H1 (cell line): ENCODE measurements around the gene MYLK. TPM values are rescaled to one million over a fixed set of nuclear protein-coding genes. Genes with fewer than 3 reads are reported as not detected.

Source experiments
- CTCF ChIA-PET: fragments of 300-600 bp; sonication (Branson Sonifier 250); formaldehyde crosslinking; loops from one replicate; lab custom pipeline; 2021; ENCODE audit not compliant: partially characterized antibody; lab: Charles Lee
- POLR2A ChIA-PET: fragments of 300-600 bp; sonication (Branson Sonifier 250); formaldehyde crosslinking; loops from one replicate; lab custom pipeline; 2021; ENCODE audit warnings: inconsistent platforms; ENCODE audit not compliant: partially characterized antibody; lab: Charles Lee
- DNase-seq, 2 experiments: peaks; one replicate each; pipeline versions ENCODE4 v3.0.0 to v3.0.0-alpha.2; 2010 to 2022; ENCODE audit warnings: low spot score in 2 of 2, low read depth in 1 of 2, mixed read lengths in 1 of 2
- FAIRE-seq: peaks from 2 replicates; lab custom pipeline; 2011; peaks lifted over from hg19 to GRCh38; lab: Jason Lieb, UNC
- H2AFZ ChIP-seq: 2 replicates; pipeline ENCODE4 v1.8.1; 2012; ENCODE audit warnings: low read length, inconsistent platforms
- H2AK5ac ChIP-seq: 2 replicates; pipeline ENCODE4 v1.6.1; 2013; ENCODE audit warnings: low read depth, low read length
- H2BK120ac ChIP-seq: replicated peaks from 2 replicates; pipeline ENCODE3; 2013; ENCODE audit warnings: low read depth, low read length, inconsistent platforms
- H2BK12ac ChIP-seq: 2 replicates; pipeline ENCODE4 v1.6.1; 2013; ENCODE audit warnings: low read depth, low read length
- H2BK15ac ChIP-seq: 2 replicates; pipeline ENCODE4 v1.6.1; 2013; ENCODE audit warnings: low read length
- H2BK20ac ChIP-seq: 2 replicates; pipeline ENCODE4 v1.6.1; 2013; ENCODE audit warnings: low read length
- H2BK5ac ChIP-seq: 2 replicates; pipeline ENCODE4 v1.6.1; 2013; ENCODE audit warnings: low read depth, low read length
- H3K14ac ChIP-seq: 2 replicates; pipeline ENCODE4 v1.6.1; 2013; ENCODE audit warnings: inconsistent platforms; ENCODE audit not compliant: insufficient read length
- H3K18ac ChIP-seq: 2 replicates; pipeline ENCODE4 v1.6.1; 2013; ENCODE audit warnings: low read length; ENCODE audit errors: extremely low read depth
- H3K23ac ChIP-seq: 2 replicates; pipeline ENCODE4 v1.6.1; 2013; ENCODE audit warnings: inconsistent platforms; ENCODE audit not compliant: insufficient read length
- H3K23me2 ChIP-seq: 2 replicates; pipeline ENCODE4 v1.6.1; 2013; ENCODE audit warnings: low read depth, low read length
- H3K27ac ChIP-seq: 2 replicates; pipeline ENCODE4 v1.6.1; 2011; ENCODE audit warnings: low read depth, low read length, inconsistent platforms
- H3K27me3 ChIP-seq, 4 experiments: replicated peaks in 1 of 4; 1 replicate in 1 of 4; 2 replicates in 3 of 4; pipeline versions ENCODE4 v1.6.1 to v1.8.1; 2011 to 2013; ENCODE audit warnings: low read length in 3 of 4, mild to moderate bottlenecking in 3 of 4, inconsistent platforms in 2 of 4, mixed read lengths in 2 of 4, moderate library complexity in 1 of 4; ENCODE audit not compliant: control insufficient read depth in 3 of 4, insufficient read depth in 3 of 4; ENCODE audit errors: extremely low read depth in 1 of 4
- H3K36me3 ChIP-seq, 4 experiments: 2 replicates each; pipeline versions ENCODE4 v1.6.1 to v1.8.1; 2011 to 2013; ENCODE audit warnings: mild to moderate bottlenecking in 4 of 4, low read length in 3 of 4, moderate library complexity in 2 of 4, control low read depth in 1 of 4, inconsistent platforms in 1 of 4; ENCODE audit not compliant: insufficient read depth in 4 of 4, control insufficient read depth in 2 of 4
- H3K4ac ChIP-seq: replicated peaks from 2 replicates; pipeline ENCODE3; 2013; ENCODE audit warnings: low read length, low read depth, mixed read lengths, inconsistent platforms; ENCODE audit not compliant: insufficient read length
- H3K4me1 ChIP-seq, 4 experiments: replicated peaks in 1 of 4; 1 replicate in 1 of 4; 2 replicates in 3 of 4; pipeline versions ENCODE4 v1.6.1 to v1.8.1; 2011 to 2013; ENCODE audit warnings: low read length in 3 of 4, inconsistent platforms in 2 of 4, mixed read lengths in 1 of 4; ENCODE audit not compliant: insufficient read depth in 4 of 4, control insufficient read depth in 3 of 4
- H3K4me2 ChIP-seq, 2 experiments: 2 replicates each; pipeline versions ENCODE4 v1.6.1 to v1.8.1; 2011 to 2013; ENCODE audit warnings: low read depth in 2 of 2, low read length in 2 of 2, control low read depth in 1 of 2, inconsistent platforms in 1 of 2, mild to moderate bottlenecking in 1 of 2; ENCODE audit not compliant: insufficient read depth in 1 of 2
- H3K4me3 ChIP-seq, 4 experiments: fragments of 200-600, 300-600 bp in 1 of 4; sonication (generic), shearing (Covaris generic), sonication (Bioruptor Twin) in 1 of 4; 2 replicates each; pipeline versions ENCODE4 v1.5.1 to v1.8.1; 2011 to 2016; ENCODE audit warnings: low read length in 4 of 4, low read depth in 3 of 4, control low read depth in 2 of 4, inconsistent platforms in 2 of 4, mild to moderate bottlenecking in 2 of 4, mixed read lengths in 1 of 4, moderate library complexity in 1 of 4; ENCODE audit not compliant: insufficient read depth in 2 of 4; ENCODE audit errors: extremely low read depth in 1 of 4
- H3K56ac ChIP-seq: replicated peaks from 2 replicates; pipeline ENCODE3; 2013; ENCODE audit warnings: low read depth, mild to moderate bottlenecking, mixed read lengths, low read length, inconsistent platforms; ENCODE audit not compliant: insufficient read length
- H3K79me1 ChIP-seq: 2 replicates; pipeline ENCODE4 v1.6.1; 2013; ENCODE audit warnings: low read depth, low read length, control low read depth
- H3K79me2 ChIP-seq, 2 experiments: 2 replicates each; pipeline versions ENCODE4 v1.6.1 to v1.8.1; 2012 to 2013; ENCODE audit warnings: low read length in 2 of 2, mild to moderate bottlenecking in 2 of 2, inconsistent platforms in 1 of 2; ENCODE audit not compliant: insufficient read depth in 2 of 2, control insufficient read depth in 1 of 2
- H3K9ac ChIP-seq, 4 experiments: replicated peaks in 1 of 4; 1 replicate in 1 of 4; 2 replicates in 3 of 4; pipeline versions ENCODE4 v1.6.1 to v1.8.1; 2011 to 2013; ENCODE audit warnings: low read depth in 3 of 4, low read length in 3 of 4, control low read depth in 2 of 4, mild to moderate bottlenecking in 2 of 4, moderate library complexity in 2 of 4, inconsistent platforms in 1 of 4; ENCODE audit errors: extremely low read depth in 1 of 4
- H3K9me3 ChIP-seq, 2 experiments: 2 replicates each; pipeline versions ENCODE4 v1.6.1 to v1.8.1; 2012 to 2013; ENCODE audit warnings: mild to moderate bottlenecking in 2 of 2, moderate library complexity in 2 of 2, control low read depth in 1 of 2, inconsistent platforms in 1 of 2, low read depth in 1 of 2, low read length in 1 of 2, mixed read lengths in 1 of 2; ENCODE audit not compliant: insufficient read depth in 2 of 2
- H4K20me1 ChIP-seq, 2 experiments: replicated peaks in 1 of 2; 2 replicates each; pipeline versions ENCODE3 to v1.8.1; 2011 to 2013; ENCODE audit warnings: inconsistent platforms in 2 of 2, low read length in 2 of 2, mild to moderate bottlenecking in 1 of 2; ENCODE audit not compliant: insufficient read depth in 2 of 2, control insufficient read depth in 1 of 2
- H4K5ac ChIP-seq: 2 replicates; pipeline ENCODE4 v1.6.1; 2013; ENCODE audit warnings: low read length, low read depth, mixed read lengths, inconsistent platforms; ENCODE audit not compliant: insufficient read length
- H4K8ac ChIP-seq: 2 replicates; pipeline ENCODE4 v1.8.0; 2013; ENCODE audit warnings: mild to moderate bottlenecking, moderate library complexity, low read length, inconsistent platforms; ENCODE audit not compliant: insufficient read depth; ENCODE audit errors: extremely low read depth
- H4K91ac ChIP-seq: replicated peaks from 2 replicates; pipeline ENCODE3; 2013; ENCODE audit warnings: low read length, mixed read lengths, inconsistent platforms; ENCODE audit not compliant: insufficient read length
- BRCA1 ChIP-seq: IDR thresholded peaks from 2 replicates; pipeline ENCODE4 v1.6.1; 2012; ENCODE audit warnings: low read depth, low read length, improper control_type of control experiment
- CTBP2 ChIP-seq: IDR thresholded peaks from 2 replicates; pipeline ENCODE4 v1.7.0; 2011; ENCODE audit warnings: borderline replicate concordance, mild to moderate bottlenecking, moderate library complexity, mixed read lengths, low read length; ENCODE audit not compliant: insufficient read depth, insufficient read length
- HDAC2 ChIP-seq, 2 experiments: fragments of 300-600 bp in 1 of 2; sonication (generic) in 1 of 2; IDR thresholded peaks; 2 replicates each; pipeline ENCODE4 v1.6.1; 2011 to 2012; ENCODE audit warnings: low read depth in 2 of 2, low read length in 2 of 2, mild to moderate bottlenecking in 2 of 2, moderate library complexity in 2 of 2, borderline replicate concordance in 1 of 2, inconsistent platforms in 1 of 2
- KDM4A ChIP-seq: IDR thresholded peaks from one replicate; pipeline ENCODE4 v1.7.1; 2012; ENCODE audit warnings: low read depth, mild to moderate bottlenecking, moderate library complexity, low read length, inconsistent platforms; ENCODE audit not compliant: severe bottlenecking
- POU5F1 ChIP-seq: IDR thresholded peaks from 2 replicates; pipeline ENCODE4 v1.6.1; 2011; ENCODE audit warnings: low read depth, mild to moderate bottlenecking, low read length, moderate library complexity
- SAP30 ChIP-seq: fragments of 300-600 bp; sonication (generic); IDR thresholded peaks from 2 replicates; pipeline ENCODE4 v1.7.1; 2012; ENCODE audit warnings: low read length, moderate library complexity, mild to moderate bottlenecking, inconsistent platforms; ENCODE audit not compliant: insufficient read depth, insufficient replicate concordance
- SIN3A ChIP-seq, 2 experiments: IDR thresholded peaks in 1 of 2; conservative IDR thresholded peaks in 1 of 2; 2 replicates each; pipeline ENCODE4 v1.6.1; 2011 to 2012; ENCODE audit warnings: low read length in 2 of 2, improper control_type of control experiment in 1 of 2, low read depth in 1 of 2, mild to moderate bottlenecking in 1 of 2
- SP1 ChIP-seq: IDR thresholded peaks from 2 replicates; pipeline ENCODE4 v1.6.1; 2011; ENCODE audit warnings: low read depth, low read length
- WGBS, 2 experiments: shearing (Covaris generic) in 1 of 2; methylation state at CpG; one replicate each; pipeline versions ENCODE4 v1.1.6 to v1.1.7; 2013 to 2015; ENCODE audit warnings: low lambda C conversion rate in 2 of 2, mixed read lengths in 2 of 2, inconsistent platforms in 1 of 2, low coverage in 1 of 2, missing lambda C conversion rate in 1 of 2; ENCODE audit not compliant: insufficient replicate concordance in 2 of 2, insufficient coverage in 1 of 2, insufficient read length in 1 of 2; ENCODE audit errors: extremely low coverage in 1 of 2, missing lambda C conversion rate in 1 of 2; 5-methylcytosine and 5-hydroxymethylcytosine counted together
- polyA plus RNA-seq, 7 experiments: library from polyadenylated mRNA; depleted of rRNA in 3 of 7; stranded (reverse) in 5 of 7; unstranded in 2 of 7; fragments of >200 nt in 5 of 7; fragments of 200-250 nt in 2 of 7; gene quantifications; 1 replicate in 5 of 7; 2 replicates in 1 of 7; 4 replicates in 1 of 7; pipeline versions ENCODE4 v1.2.1 to v1.2.3, GENCODE V29; 2011 to 2013; ENCODE audit warnings: missing spikeins in 2 of 7, mixed read lengths in 2 of 7
- total RNA-seq: library from RNA; stranded (reverse); fragmentation: NEBNext Ultra II Directional; extraction: Animal tissue kit (Norgen Biotek cat#: 25700); gene quantifications from 2 replicates; pipeline ENCODE4 v1.2.1, GENCODE V29; 2021
- TF ChIP-seq, protein P1 (sequence below): IDR thresholded peaks from 2 replicates; pipeline ENCODE4 v1.6.1; 2012; ENCODE audit warnings: inconsistent platforms

MYLK gene
- total and polyA plus RNA-seq, 2 of the 8 experiments (the other 6 are each of a cell fraction or from before 2014, with no cell fraction given) = 11.6 to 21.3 TPM

DNA sequence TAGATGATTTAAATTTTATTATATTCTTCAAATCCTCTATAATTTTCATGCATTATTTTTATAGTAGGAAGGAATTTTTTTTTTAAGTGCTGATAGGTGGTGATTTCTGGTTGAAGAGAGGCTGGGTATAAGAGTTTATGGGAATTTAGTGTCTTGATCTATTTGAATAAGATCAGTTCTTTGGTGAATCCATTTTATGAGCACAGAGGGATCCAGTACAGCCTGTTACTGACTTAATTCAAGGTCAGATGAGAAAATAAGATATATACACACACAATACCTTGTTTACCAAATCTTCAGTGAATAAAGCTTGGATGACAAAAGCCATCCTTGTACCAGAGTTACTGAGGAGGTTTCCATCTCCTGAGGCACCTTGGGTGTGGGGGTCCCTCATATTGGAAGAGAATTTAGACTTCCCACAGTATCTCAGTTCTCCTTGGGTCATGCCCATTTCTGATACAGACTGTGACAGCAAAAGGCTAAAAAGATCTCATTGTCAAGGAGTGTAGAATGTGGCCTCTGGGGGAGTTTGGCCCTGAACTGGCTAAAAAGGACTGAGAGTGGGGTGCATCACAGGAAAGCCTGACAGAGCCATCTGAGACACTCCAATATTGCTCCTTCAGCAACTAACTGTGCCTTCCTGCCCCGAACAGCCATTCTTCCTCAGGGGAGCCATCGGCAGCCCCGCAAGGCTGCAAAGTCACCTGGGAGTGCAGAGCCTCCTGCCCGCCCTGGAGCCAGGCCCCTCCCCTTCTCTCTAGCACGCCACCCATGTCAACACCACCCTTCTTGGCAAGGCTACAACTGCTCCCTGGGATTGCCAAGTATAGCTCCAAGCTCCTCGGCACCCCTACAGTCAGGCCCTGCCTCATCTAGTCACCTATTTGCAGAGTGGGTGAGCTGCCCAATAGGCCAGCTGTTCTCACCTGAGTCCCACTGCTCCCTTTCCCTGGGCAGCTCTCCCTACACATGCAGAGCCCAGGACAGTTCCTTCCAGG, 256.2 kb downstream of the MYLK start:
- Histone ChIP-seq H3K4me3 (no peak overlapping the region), H2BK120ac (no peak overlapping the region), H2BK15ac (no peak overlapping the region), H3K9ac (no peak overlapping the region), H3K4ac (no peak overlapping the region), H2BK12ac (no peak overlapping the region), H3K9me3 (no peaks in the 10 kb centered on the region), H3K23me2 (no peaks in the 10 kb centered on the region), H2BK20ac (no peak overlapping the region), H3K79me1 (no peaks in the 10 kb centered on the region; the same call in 1 of the 2 replicates), H3K27ac (no peak overlapping the region), H3K4me2 (no peak overlapping the region), H4K91ac (no peak overlapping the region), H4K20me1 (no peaks in the 10 kb centered on the region), H3K79me2 (no peaks in the 10 kb centered on the region), H3K23ac (no peak overlapping the region), H4K8ac (no peak overlapping the region), H3K56ac (no peak overlapping the region), H4K5ac (no peak overlapping the region), H3K4me1 (peaks cover 0 to 5% (median 0%) of the 10 kb centered on the region in 4 experiments; a peak in 3 of 7 replicates), H2AK5ac (no peak overlapping the region), H3K36me3 (no peaks in the 10 kb centered on the region), H3K27me3 (no peaks in the 10 kb centered on the region), H3K14ac (no peak overlapping the region), H2AFZ (no peak overlapping the region), H3K18ac (no peak overlapping the region), H2BK5ac (no peak overlapping the region)
- ChIA-PET POLR2A (interaction anchor here (1.3 kb wide), 1 partner anchor 9 kb away, joined by 4 read pairs; no protein-coding TSS in a partner anchor), CTCF (interaction anchor here (0.7 to 2.0 kb wide), 8 partner anchors 8 to 95 kb away, joined by 3 to 9 read pairs (median 3); no protein-coding TSS in a partner anchor)
- WGBS, 2 experiments = 92% methylated on average over 6 of the region's 6 CpGs; no CpG with 5 or more reads in 1 of the 2 experiments
- DNase-seq (no peak), FAIRE-seq (no peak)
- TF ChIP-seq SIN3A (conservative IDR thresholded peaks at IDR 0.05 in 1 of 2, IDR thresholded peaks at IDR 0.05 in 1 of 2; ENCODE audit: low read depth in 1 of 2, low read length in 2 of 2) (no peak), POU5F1 (no peak), CTBP2 (no peak), HDAC2 (IDR thresholded peaks at IDR 0.05; ENCODE audit: borderline replicate concordance in 1 of 2, low read depth in 2 of 2, low read length in 2 of 2) (no peak), BRCA1 (no peak), SP1 (no peak), KDM4A (no peak), SAP30 (no peak)
- TF ChIP-seq, protein P1, sequence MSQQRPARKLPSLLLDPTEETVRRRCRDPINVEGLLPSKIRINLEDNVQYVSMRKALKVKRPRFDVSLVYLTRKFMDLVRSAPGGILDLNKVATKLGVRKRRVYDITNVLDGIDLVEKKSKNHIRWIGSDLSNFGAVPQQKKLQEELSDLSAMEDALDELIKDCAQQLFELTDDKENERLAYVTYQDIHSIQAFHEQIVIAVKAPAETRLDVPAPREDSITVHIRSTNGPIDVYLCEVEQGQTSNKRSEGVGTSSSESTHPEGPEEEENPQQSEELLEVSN = no peak
